Neural progenitor cell (in vitro differentiated cells): ENCODE data around the gene LRGUK.

Experiments
- CTCF ChIP-seq: fragments of 200-600 bp; sonication (generic); IDR thresholded peaks from 2 replicates; pipeline ENCODE4 v1.5.1; 2017; ENCODE audit warnings: antibody characterized with exemption, mild to moderate bottlenecking
- EZH2phosphoT487 ChIP-seq: fragments of 200-600 bp; sonication (generic); IDR thresholded peaks from 2 replicates; pipeline ENCODE4 v1.6.1; 2017; ENCODE audit warnings: antibody characterized with exemption

- TF ChIP-seq CTCF: peak; percentile 32
- TF ChIP-seq EZH2phosphoT487: no peak
Observed at GRCh38 chr7:134255814-134256213, 128.7 kb downstream of the LRGUK start.
